MM.1S (cell line): ENCODE measurements around the gene ECPAS.

Experiments used
- CTCF ChIP-seq: fragments of 300-600 bp; sonication (generic); IDR thresholded peaks from 2 replicates; pipeline ENCODE4 v1.5.1; 2016; ENCODE audit warnings: antibody characterized with exemption, low read length, mixed read lengths
- EZH2 ChIP-seq: fragments of 300-600 bp; sonication (generic); optimal IDR thresholded peaks from 2 replicates; pipeline ENCODE3; 2017; ENCODE audit warnings: low read depth, mild to moderate bottlenecking, antibody characterized with exemption, low read length, mixed read lengths

GRCh38 chr9:111463048-111463447 lies 21.1 kb downstream of the ECPAS start:
- TF ChIP-seq CTCF (no peak), EZH2 (no peak)
